GM21526 (cell line): Measurements from ENCODE around the gene GFOD1.
"Not testable (repeated sequence)": the region's sequence is repeated elsewhere in the genome, so short reads cannot be mapped to it uniquely, and the experiment has no call there.

Experiments used
- ATAC-seq: cut with Tn5 transposase; IDR thresholded peaks from one replicate; pipeline ENCODE4 v1.9.1; 2021; ENCODE audit warnings: moderate library complexity; ENCODE audit not compliant: unreplicated experiment, low FRiP score

Gene GFOD1

DNA sequence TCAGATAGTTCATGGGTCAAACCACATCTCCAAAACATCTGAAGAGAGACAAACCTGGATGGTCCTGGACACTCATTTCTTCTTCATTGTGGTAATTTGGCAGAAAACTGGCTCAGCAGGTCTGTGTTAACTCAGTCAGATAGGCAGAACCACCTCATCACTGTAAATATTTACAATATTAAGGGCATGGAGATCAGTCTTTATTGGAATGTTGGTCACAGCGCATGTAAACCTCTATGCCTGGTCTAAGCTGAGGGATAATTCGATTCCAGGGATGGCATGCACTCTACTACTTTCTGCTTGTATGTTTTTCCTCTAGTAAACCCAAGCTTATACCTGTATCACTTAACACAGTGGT, 155.1 kb downstream of the GFOD1 start:
- no peak for ATAC-seq

DNA sequence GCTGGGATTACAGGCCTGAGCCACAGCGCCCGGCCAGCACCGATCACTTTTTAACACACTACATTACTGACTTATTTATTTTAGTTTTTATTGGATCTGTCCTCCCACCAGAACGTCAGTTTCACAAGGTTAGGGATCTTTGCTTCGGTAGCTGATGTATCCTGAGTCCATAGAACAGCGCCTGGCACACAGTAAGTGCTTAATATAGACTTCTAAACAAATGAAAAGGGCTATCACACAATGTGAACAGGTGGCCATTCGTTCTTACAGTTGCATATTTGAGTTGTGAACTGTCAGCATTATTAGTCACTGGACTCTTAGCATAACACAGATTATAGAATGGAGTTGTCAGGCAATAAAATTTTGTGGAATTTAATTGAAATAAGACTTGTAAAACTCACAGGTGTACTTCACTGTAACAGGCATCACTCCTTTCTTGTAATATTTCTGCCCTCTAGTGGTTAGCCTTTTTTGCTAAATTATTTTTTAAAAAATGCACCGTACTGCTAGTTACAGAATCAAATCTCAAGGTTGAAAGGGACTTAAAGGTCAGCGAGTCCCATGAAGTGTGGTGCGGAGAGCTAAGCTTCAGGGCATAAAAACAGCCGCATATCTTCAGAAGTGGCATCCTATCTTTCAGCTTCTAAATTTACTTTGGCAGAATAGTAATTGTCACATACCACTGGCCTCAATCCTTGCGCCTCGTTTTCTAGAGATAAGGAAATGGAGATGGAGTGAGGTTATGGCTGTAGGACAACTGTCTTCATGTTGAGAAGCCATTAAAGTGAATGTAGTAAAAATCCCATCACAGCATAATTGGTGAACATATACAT, 155.7 kb downstream of the GFOD1 start:
- no peak for ATAC-seq

- ATAC-seq = no peak
Measured at GRCh38 chr6:13328875-13329183, 158.6 kb downstream of the GFOD1 start.

- ATAC-seq = peak; percentile 78
Measured at GRCh38 chr6:13328076-13328874, 159.1 kb downstream of the GFOD1 start, which contains the start of gene TBC1D7. TBC1D7 (minus strand) TSS chr6:13328537; CDS start chr6:13326898, 1,639 bp downstream.

DNA sequence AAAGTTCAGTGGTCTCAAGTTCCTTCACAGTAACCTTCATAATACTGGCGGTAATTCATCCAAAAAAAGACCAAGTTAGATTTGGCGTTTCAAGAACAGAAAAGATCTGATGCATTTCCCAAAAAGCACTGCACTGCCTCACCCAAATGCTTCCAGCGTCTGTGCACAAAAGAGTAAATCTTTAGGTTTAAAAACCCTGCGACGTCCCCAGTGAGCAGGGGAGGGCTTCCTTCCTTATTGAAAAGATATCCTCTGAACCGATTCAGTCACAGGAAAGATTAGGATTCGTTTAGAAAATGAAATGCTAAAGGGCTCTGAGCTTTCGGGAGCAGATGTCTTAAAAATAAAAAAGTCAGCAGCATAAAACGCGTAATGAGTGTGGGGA, 159.7 kb downstream of the GFOD1 start:
- no peak for ATAC-seq

GRCh38 chr6:13326031-13326586, 161.3 kb downstream of the GFOD1 start:
- not testable (repeated sequence) for ATAC-seq

- ATAC-seq = no peak
Measured at GRCh38 chr6:13319891-13320564, 167.4 kb downstream of the GFOD1 start.

DNA sequence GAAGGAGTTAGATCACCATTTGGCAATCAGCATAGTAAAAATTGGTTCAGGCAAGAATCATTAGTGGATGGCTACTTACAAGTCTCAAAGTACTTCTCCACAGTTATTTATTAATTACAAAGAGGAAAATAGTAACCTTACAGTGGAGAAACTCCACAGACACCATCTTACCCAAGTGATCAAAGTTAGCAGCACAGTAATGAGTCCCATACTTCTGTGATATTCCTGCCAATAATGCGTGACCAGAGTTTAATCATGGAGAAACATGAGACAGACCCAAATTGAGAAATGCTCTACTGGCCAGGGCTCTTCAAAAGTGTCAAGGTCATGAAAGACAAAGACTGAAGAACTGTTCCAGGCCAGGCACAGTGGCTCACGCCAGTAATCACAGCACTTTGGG, 168.6 kb downstream of the GFOD1 start:
- ATAC-seq = no peak

GRCh38 chr6:13315896-13316295, 171.5 kb downstream of the GFOD1 start:
- ATAC-seq = no peak

DNA sequence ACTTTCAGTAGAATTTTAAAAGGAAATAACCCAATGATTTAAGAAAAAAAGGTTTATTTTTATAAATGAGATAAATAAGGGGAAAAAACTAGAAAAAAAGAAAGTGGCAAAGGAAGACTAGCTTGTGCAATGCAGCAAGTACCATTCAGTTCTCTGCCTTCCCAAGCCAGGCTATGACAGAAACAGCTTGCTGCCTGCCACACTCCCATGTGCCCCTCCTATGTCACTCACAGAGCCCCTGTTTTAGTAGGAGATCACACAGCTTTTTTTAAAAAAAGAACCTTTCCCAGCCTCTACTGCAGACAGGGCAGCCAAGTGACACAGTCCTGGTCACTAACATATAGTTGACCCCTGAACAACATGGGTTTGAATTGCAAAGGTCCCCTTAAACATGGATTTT, 172.6 kb downstream of the GFOD1 start:
- no peak for ATAC-seq

DNA sequence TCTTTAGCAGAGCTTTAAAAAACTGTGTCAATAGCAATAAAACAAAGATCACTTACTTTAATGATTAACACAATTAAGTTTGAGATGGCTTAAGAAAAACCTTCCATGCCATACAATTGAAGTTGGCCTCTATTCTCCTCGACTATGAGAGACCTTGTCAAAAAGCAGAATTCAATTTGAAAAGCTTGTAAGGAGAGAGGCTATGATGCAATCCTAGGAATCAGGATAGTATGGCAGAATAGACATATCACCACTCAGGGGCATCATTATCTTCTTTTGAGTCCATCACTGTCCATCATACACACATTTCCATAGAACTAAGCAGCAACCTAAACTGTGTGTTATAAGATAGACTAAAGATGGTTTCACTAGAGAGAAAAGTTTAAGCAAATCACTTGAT, 176.2 kb downstream of the GFOD1 start:
- no peak for ATAC-seq

GRCh38 chr6:13308332-13308731, 179.1 kb downstream of the GFOD1 start:
- no peak for ATAC-seq
